ENCODE measurements around the gene LEKR1. TPM values are rescaled to one million over a fixed set of nuclear protein-coding genes. Genes with fewer than 3 reads are reported as not detected.

Gene LEKR1
- total RNA-seq, 4 donors from 2014 or later, result 6.3 to 7.5 (median 6.8) TPM

GRCh38 chr3:157094751-157095480, 268.8 kb downstream of the LEKR1 start:
- no peaks in the 10 kb centered on the region for H3K27me3 ChIP-seq
- no peaks in the 10 kb centered on the region for H3K9me3 ChIP-seq
- intact Hi-C loops (cut with DNase I), result loop anchor here (5.0 kb wide), 1 partner anchor 37 kb away; no protein-coding TSS in a partner anchor
- H3K4me3 ChIP-seq (replicated peaks in 1 of 3), result no peak overlapping the region
- no peak overlapping the region for H3K27ac ChIP-seq
- no peaks in the 10 kb centered on the region for H3K36me3 ChIP-seq
- no peak for TF ChIP-seq CTCF (IDR thresholded peaks at IDR 0.05)
- TF ChIP-seq POLR2A (IDR thresholded peaks at IDR 0.05), result no peak
- 63 to 79% methylated on average over 5 of the region's 5 CpGs for WGBS, 2 donors
- peak in 1 of 2 donors; percentile 32 for DNase-seq
- H3K4me1 ChIP-seq, result peaks cover 23% of the 10 kb centered on the region in 2 donors

Small RNA genes within 50 kb of the gene (small RNA-seq; reads per million reads assigned to genes)
- gene KLF3P2, result not detected

Other genes starting within 250 kb of the LEKR1 start
- 10 to 100 TPM; 23.3 to 65.0 (median 31.2) TPM for gene TIPARP, start 151.8 kb upstream of the LEKR1 start, total RNA-seq